HL-60 (cell line): ENCODE data around the gene PTPN7.
A peak's percentile ranks its signal among the peaks of the same experiment; 100 is the strongest.

Source experiments
- DNase-seq, 2 experiments: peaks; one replicate each; pipeline ENCODE4 v3.0.0-alpha.2; 2010 to 2020; ENCODE audit warnings: low read depth in 1 of 2, low spot score in 1 of 2
- H3K27ac ChIP-seq: fragments of 250-450 bp; sonication (Bioruptor Pico); replicated peaks from 2 replicates; pipeline ENCODE4 v1.5.1; 2020; ENCODE audit warnings: mild to moderate bottlenecking, moderate library complexity
- H3K27me3 ChIP-seq: fragments of 250-450 bp; sonication (Bioruptor Pico); 2 replicates; pipeline ENCODE4 v1.5.1; 2021; ENCODE audit warnings: mild to moderate bottlenecking, moderate library complexity; ENCODE audit not compliant: insufficient read depth, poor library complexity, severe bottlenecking
- H3K4me3 ChIP-seq: replicated peaks from 2 replicates; pipeline ENCODE4 v1.5.1; 2011; ENCODE audit warnings: mild to moderate bottlenecking, control low read depth, low read length; ENCODE audit not compliant: insufficient read depth
- GABPA ChIP-seq: IDR thresholded peaks from 2 replicates; pipeline ENCODE4 v1.6.1; 2012; ENCODE audit warnings: low read depth
- POLR2AphosphoS5 ChIP-seq: IDR thresholded peaks from 2 replicates; pipeline ENCODE4 v1.6.1; 2012; ENCODE audit warnings: low read depth
- SPI1 ChIP-seq: IDR thresholded peaks from 2 replicates; pipeline ENCODE4 v1.6.1; 2012; ENCODE audit warnings: low read depth, mild to moderate bottlenecking, borderline replicate concordance
- TF ChIP-seq, protein P1 (sequence below): IDR thresholded peaks from 2 replicates; pipeline ENCODE4 v1.6.1; 2012; ENCODE audit warnings: low read depth; ENCODE audit not compliant: insufficient replicate concordance
- TF ChIP-seq, protein P2 (sequence below): IDR thresholded peaks from one replicate; pipeline ENCODE4 v1.5.1; 2011; ENCODE audit warnings: low read length, control low read depth, inconsistent platforms; ENCODE audit not compliant: insufficient read depth

Gene PTPN7

DNA sequence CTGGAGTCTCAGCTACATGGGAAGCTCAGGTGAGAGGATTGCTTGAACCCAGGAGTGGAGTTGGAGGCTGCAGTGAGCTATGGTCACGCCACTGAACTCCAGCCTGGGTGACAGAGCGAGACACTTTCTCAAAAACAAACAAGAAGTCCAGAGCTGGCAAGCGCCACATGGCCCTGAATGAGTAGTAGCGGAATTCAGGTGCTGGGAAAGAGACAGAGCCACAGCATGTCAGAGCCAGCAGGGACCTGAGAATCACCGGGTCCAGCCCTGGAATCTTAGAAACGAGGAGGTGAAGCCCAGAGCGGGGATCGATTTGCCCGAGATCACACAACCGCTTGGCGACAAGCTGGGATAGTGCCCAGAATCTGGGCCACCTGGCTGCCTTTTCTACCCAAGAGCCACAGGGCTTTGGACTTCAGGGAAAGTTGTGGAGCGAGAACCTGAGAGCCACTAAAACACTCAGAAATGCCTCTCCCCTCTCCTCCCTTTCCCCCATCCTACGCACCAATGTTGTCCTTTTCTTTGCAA, 25.7 kb downstream of the PTPN7 start:
- DNase-seq = no peak
- TF ChIP-seq, protein P1, sequence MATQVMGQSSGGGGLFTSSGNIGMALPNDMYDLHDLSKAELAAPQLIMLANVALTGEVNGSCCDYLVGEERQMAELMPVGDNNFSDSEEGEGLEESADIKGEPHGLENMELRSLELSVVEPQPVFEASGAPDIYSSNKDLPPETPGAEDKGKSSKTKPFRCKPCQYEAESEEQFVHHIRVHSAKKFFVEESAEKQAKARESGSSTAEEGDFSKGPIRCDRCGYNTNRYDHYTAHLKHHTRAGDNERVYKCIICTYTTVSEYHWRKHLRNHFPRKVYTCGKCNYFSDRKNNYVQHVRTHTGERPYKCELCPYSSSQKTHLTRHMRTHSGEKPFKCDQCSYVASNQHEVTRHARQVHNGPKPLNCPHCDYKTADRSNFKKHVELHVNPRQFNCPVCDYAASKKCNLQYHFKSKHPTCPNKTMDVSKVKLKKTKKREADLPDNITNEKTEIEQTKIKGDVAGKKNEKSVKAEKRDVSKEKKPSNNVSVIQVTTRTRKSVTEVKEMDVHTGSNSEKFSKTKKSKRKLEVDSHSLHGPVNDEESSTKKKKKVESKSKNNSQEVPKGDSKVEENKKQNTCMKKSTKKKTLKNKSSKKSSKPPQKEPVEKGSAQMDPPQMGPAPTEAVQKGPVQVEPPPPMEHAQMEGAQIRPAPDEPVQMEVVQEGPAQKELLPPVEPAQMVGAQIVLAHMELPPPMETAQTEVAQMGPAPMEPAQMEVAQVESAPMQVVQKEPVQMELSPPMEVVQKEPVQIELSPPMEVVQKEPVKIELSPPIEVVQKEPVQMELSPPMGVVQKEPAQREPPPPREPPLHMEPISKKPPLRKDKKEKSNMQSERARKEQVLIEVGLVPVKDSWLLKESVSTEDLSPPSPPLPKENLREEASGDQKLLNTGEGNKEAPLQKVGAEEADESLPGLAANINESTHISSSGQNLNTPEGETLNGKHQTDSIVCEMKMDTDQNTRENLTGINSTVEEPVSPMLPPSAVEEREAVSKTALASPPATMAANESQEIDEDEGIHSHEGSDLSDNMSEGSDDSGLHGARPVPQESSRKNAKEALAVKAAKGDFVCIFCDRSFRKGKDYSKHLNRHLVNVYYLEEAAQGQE = no peak
- TF ChIP-seq GABPA = no peak
- TF ChIP-seq POLR2AphosphoS5 = no peak
- TF ChIP-seq SPI1 = no peak
- TF ChIP-seq, protein P2, sequence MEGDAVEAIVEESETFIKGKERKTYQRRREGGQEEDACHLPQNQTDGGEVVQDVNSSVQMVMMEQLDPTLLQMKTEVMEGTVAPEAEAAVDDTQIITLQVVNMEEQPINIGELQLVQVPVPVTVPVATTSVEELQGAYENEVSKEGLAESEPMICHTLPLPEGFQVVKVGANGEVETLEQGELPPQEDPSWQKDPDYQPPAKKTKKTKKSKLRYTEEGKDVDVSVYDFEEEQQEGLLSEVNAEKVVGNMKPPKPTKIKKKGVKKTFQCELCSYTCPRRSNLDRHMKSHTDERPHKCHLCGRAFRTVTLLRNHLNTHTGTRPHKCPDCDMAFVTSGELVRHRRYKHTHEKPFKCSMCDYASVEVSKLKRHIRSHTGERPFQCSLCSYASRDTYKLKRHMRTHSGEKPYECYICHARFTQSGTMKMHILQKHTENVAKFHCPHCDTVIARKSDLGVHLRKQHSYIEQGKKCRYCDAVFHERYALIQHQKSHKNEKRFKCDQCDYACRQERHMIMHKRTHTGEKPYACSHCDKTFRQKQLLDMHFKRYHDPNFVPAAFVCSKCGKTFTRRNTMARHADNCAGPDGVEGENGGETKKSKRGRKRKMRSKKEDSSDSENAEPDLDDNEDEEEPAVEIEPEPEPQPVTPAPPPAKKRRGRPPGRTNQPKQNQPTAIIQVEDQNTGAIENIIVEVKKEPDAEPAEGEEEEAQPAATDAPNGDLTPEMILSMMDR = no peak
- H3K27ac ChIP-seq = no peak overlapping the region
- H3K27me3 ChIP-seq = no peaks in the 10 kb centered on the region
- no peak overlapping the region for H3K4me3 ChIP-seq

DNA sequence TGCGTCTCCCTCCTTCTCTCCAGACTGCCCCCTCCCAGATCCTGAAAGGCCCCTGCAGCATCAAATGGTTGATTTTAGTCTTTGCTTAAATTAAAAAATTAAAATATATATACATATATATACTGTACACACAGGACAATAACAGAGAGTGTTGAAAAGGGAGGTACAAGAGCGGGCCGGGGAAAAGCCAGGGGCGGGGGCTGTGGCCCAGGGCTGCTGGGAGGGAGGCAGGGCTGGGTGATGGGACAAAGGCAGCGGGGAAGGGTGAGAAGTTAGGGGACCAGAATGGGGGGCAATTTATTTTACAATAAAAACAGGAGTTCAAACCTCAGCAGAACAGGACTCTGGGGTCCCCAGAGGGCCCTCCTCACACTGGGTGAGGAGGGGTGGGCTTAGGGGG, 26.4 kb downstream of the PTPN7 start:
- Histone ChIP-seq H3K27me3 (no peaks in the 10 kb centered on the region), H3K4me3 (no peak overlapping the region), H3K27ac (peak overlapping the region; percentile 61; the same call in 1 of the 2 replicates)
- TF ChIP-seq SPI1 = no peak
- TF ChIP-seq, protein P1 = no peak
- TF ChIP-seq GABPA = no peak
- no peak for TF ChIP-seq POLR2AphosphoS5
- TF ChIP-seq, protein P2 = no peak
- no peak for DNase-seq

DNA sequence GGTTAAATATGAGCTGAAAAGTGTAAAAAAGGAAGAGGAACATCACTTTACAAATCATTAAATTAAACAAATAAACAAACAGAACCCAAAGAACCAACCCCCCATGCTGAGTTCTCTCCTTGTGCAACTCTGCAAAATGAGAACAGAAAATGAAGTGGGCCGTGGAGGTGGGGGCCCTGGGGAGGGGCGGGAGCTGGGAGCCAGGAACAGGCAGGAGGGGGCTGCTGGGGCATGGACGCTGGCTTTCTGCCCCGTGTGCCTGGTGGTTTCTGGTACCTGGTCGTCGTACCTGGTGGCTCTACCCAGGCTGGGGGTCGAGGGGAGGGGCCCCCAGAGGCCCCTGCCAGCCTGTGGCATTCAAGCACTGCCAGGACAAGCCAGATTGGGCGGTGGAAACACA, 26.9 kb downstream of the PTPN7 start:
- no peak for DNase-seq
- peak overlapping the region; percentile 61 for H3K27ac ChIP-seq
- no peak overlapping the region for H3K4me3 ChIP-seq
- H3K27me3 ChIP-seq = no peaks in the 10 kb centered on the region
- TF ChIP-seq, protein P2 = no peak
- TF ChIP-seq SPI1 = no peak
- TF ChIP-seq GABPA = no peak
- TF ChIP-seq, protein P1 = no peak
- no peak for TF ChIP-seq POLR2AphosphoS5
